Loucy (cell line): Measurements from ENCODE around the gene C4A.
"Not testable (repeated sequence)": the region's sequence is repeated elsewhere in the genome, so short reads cannot be mapped to it uniquely, and the experiment has no call there.

ENCODE experiments used
- EZH2phosphoT487 ChIP-seq: fragments of 200-600 bp; IDR thresholded peaks from 2 replicates; pipeline ENCODE4 v1.6.1; 2018; ENCODE audit warnings: antibody characterized with exemption, mild to moderate bottlenecking, moderate library complexity, borderline replicate concordance
- TF ChIP-seq, protein P1 (sequence below): fragments of 200-600 bp; sonication (generic); conservative IDR thresholded peaks from 2 replicates; pipeline ENCODE4 v1.5.1; 2014; ENCODE audit warnings: mild to moderate bottlenecking, antibody characterized with exemption, low read length

DNA sequence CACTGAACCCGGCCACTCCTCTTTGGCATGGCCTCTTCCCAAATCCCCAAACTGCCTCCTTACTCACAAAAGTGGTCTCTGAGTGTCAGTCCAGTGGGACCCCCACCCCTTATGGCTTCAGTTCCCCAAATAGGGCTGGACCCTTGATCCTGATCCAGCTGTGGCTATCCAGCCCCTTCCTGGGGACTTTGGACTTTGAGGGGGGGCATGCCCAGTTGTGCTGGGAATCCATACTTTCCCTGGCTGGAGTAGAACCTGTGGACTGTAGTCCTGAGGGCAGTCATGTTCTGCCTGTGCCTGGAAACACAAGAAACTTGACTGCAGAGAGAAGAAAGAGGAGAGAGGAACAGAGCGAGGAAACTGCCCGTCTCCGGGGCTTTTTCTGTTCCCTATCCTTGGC lies 22.5 kb downstream of the C4A start:
- TF ChIP-seq, protein P1, sequence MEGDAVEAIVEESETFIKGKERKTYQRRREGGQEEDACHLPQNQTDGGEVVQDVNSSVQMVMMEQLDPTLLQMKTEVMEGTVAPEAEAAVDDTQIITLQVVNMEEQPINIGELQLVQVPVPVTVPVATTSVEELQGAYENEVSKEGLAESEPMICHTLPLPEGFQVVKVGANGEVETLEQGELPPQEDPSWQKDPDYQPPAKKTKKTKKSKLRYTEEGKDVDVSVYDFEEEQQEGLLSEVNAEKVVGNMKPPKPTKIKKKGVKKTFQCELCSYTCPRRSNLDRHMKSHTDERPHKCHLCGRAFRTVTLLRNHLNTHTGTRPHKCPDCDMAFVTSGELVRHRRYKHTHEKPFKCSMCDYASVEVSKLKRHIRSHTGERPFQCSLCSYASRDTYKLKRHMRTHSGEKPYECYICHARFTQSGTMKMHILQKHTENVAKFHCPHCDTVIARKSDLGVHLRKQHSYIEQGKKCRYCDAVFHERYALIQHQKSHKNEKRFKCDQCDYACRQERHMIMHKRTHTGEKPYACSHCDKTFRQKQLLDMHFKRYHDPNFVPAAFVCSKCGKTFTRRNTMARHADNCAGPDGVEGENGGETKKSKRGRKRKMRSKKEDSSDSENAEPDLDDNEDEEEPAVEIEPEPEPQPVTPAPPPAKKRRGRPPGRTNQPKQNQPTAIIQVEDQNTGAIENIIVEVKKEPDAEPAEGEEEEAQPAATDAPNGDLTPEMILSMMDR, result not testable (repeated sequence)
- TF ChIP-seq EZH2phosphoT487, result not testable (repeated sequence)
